Measurements from ENCODE around the gene OLA1. TPM values are rescaled to one million over a fixed set of nuclear protein-coding genes. Genes with fewer than 3 reads are reported as not detected.

Gene OLA1
- total RNA-seq, 1 experiment from 2014 or later = 120 TPM

GRCh38 chr2:174035981-174036742 lies 212.2 kb downstream of the OLA1 start:
- peak; percentile 74 for DNase-seq (ENCODE audit: low read depth)

- no peak for DNase-seq (ENCODE audit: low read depth)
These were observed 213.2 kb downstream of the OLA1 start for GRCh38 chr2:174035117-174035635.

- DNase-seq (ENCODE audit: low read depth) = no peak
These were observed 215.2 kb downstream of the OLA1 start for GRCh38 chr2:174033163-174033550.

GRCh38 chr2:174031226-174031625 lies 217.1 kb downstream of the OLA1 start:
- no peak for DNase-seq (ENCODE audit: low read depth)

- DNase-seq (ENCODE audit: low read depth) = no peak
These were observed 219.4 kb downstream of the OLA1 start for GRCh38 chr2:174028935-174029334.

- no peak for DNase-seq (ENCODE audit: low read depth)
These were observed 220.4 kb downstream of the OLA1 start for GRCh38 chr2:174027956-174028355.

GRCh38 chr2:174026122-174026845 lies 222.0 kb downstream of the OLA1 start:
- no peak for DNase-seq (ENCODE audit: low read depth)

GRCh38 chr2:174025271-174026121 lies 222.8 kb downstream of the OLA1 start:
- peak; percentile 77 for DNase-seq (ENCODE audit: low read depth)

- peak; percentile 78 for DNase-seq (ENCODE audit: low read depth)
These were observed 223.6 kb downstream of the OLA1 start for GRCh38 chr2:174024524-174025270.

- peak; percentile 65 for DNase-seq (ENCODE audit: low read depth)
These were observed 224.5 kb downstream of the OLA1 start for GRCh38 chr2:174023591-174024523.

Other genes with a start within 250 kb of the OLA1 start
- gene SP9, start 86.4 kb upstream of the OLA1 start, total RNA-seq (2014; rRNA removed) = 0.06 TPM in 1 of 2 replicates, not detected in the other
- 25.2 and 31.1 TPM in 2 replicates for gene SCRN3, start 147.2 kb upstream of the OLA1 start, total RNA-seq (2014; rRNA removed)
- 2.9 and 156 TPM in 2 replicates for gene GPR155, start 238.5 kb upstream of the OLA1 start, total RNA-seq (2014; rRNA removed)